Body of pancreas (tissue), 4 donors: ENCODE results near the gene DCDC2C. TPM values are rescaled to one million over a fixed set of nuclear protein-coding genes. Genes with fewer than 3 reads are reported as not detected.

Experiments used
- ATAC-seq: fragments of 150-250 bp; one replicate; pipeline ENCODE4 v1.9.1; 2016
- DNase-seq, 4 donors: peaks; one replicate each; pipeline ENCODE4 v3.0.0-alpha.2; 2019
- H3K27ac ChIP-seq, 4 donors: fragments of 200-600 bp; sonication (generic); 1 replicate in 3 of 4; 2 replicates in 1 of 4; pipeline versions ENCODE4 v1.5.1 to v1.6.1; 2016 to 2019; ENCODE audit warnings: mild to moderate bottlenecking in 1 of 4, mixed read lengths in 1 of 4, moderate library complexity in 1 of 4
- H3K27me3 ChIP-seq, 2 donors: fragments of 200-600 bp; sonication (generic); one replicate each; pipeline ENCODE4 v1.6.0; 2016; ENCODE audit warnings: mild to moderate bottlenecking in 1 of 2
- H3K36me3 ChIP-seq, 2 donors: fragments of 200-600 bp; sonication (generic); replicated peaks in 1 of 2; 2 replicates each; pipeline ENCODE4 v1.5.1; 2016; ENCODE audit warnings: low read depth in 2 of 2; ENCODE audit not compliant: insufficient read depth in 1 of 2
- H3K4me1 ChIP-seq: fragments of 200-600 bp; sonication (generic); one replicate; pipeline ENCODE4 v1.6.0; 2016
- H3K4me3 ChIP-seq, 2 donors: fragments of 200-600 bp; sonication (generic); 1 replicate in 1 of 2; 2 replicates in 1 of 2; pipeline ENCODE4 v1.5.1; 2016 to 2019
- H3K9me3 ChIP-seq, 3 donors: fragments of 200-600 bp; sonication (generic); 1 replicate in 2 of 3; 2 replicates in 1 of 3; pipeline ENCODE4 v1.5.1; 2016
- POLR2A ChIP-seq, 3 donors: fragments of 450-650 bp; IDR thresholded peaks; one replicate each; pipeline ENCODE4 v1.6.1; 2016; ENCODE audit warnings: antibody characterized with exemption in 3 of 3, mild to moderate bottlenecking in 2 of 3
- WGBS, 2 donors: methylation state at CpG; one replicate each; pipeline ENCODE4 v1.1.5; 2017; 5-methylcytosine and 5-hydroxymethylcytosine counted together
- intact Hi-C: fragments of 100-400 bp; cut with DNase I; formaldehyde crosslinking; loops from one replicate; pipeline ENCODE4 v1.15.1; 2023
- total RNA-seq, 2 donors: library from RNA; depleted of rRNA; stranded (reverse); fragments of >200 nt; gene quantifications; one replicate each; pipeline ENCODE4 v1.1.0, GENCODE V29; 2016
- TF ChIP-seq, protein P1 (sequence below), 7 experiments: fragments of 450-650 bp in 4 of 7; fragments of 200-600 bp in 3 of 7; sonication (generic) in 3 of 7; IDR thresholded peaks; one replicate each; pipeline ENCODE4 v1.5.1; 2016 to 2019; ENCODE audit warnings: antibody characterized with exemption in 7 of 7

The DCDC2C gene
- total RNA-seq, 2 donors from 2014 or later: not detected

DNA sequence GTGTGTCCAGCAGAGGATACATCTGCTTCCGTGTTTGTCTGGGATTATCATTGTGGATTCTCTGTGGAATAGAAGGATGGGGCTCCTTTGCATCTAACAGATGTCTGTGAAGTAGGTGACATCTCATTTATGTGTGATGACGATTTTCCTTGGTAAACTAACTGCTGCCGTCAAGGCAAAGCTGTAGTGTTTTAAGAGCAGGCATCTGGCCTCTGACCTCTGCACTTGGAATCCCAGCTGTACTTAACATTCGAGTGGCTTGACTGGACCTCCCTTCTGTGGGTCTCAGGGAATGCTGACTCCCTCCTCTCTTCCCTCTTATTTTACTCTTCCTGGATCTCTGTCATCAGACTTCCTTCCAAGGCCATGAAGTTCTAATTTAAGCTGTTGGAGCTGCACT is 56.4 kb downstream of the DCDC2C start:
- DNase-seq (no peak), ATAC-seq (no peak)
- no peak overlapping the region for H3K27ac ChIP-seq
- no peak overlapping the region for H3K4me3 ChIP-seq
- no peaks in the 10 kb centered on the region for H3K27me3 ChIP-seq
- TF ChIP-seq POLR2A (IDR thresholded peaks at IDR 0.05): no peak
- TF ChIP-seq, protein P1, sequence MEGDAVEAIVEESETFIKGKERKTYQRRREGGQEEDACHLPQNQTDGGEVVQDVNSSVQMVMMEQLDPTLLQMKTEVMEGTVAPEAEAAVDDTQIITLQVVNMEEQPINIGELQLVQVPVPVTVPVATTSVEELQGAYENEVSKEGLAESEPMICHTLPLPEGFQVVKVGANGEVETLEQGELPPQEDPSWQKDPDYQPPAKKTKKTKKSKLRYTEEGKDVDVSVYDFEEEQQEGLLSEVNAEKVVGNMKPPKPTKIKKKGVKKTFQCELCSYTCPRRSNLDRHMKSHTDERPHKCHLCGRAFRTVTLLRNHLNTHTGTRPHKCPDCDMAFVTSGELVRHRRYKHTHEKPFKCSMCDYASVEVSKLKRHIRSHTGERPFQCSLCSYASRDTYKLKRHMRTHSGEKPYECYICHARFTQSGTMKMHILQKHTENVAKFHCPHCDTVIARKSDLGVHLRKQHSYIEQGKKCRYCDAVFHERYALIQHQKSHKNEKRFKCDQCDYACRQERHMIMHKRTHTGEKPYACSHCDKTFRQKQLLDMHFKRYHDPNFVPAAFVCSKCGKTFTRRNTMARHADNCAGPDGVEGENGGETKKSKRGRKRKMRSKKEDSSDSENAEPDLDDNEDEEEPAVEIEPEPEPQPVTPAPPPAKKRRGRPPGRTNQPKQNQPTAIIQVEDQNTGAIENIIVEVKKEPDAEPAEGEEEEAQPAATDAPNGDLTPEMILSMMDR (IDR thresholded peaks at IDR 0.05): no peak
- no peaks in the 10 kb centered on the region for H3K36me3 ChIP-seq
- H3K9me3 ChIP-seq: no peaks in the 10 kb centered on the region
- peaks cover 7% of the 10 kb centered on the region for H3K4me1 ChIP-seq
- intact Hi-C loops: no loop called here
- 33 to 47% methylated on average over 4 of the region's 4 CpGs for WGBS, 2 donors

DNA sequence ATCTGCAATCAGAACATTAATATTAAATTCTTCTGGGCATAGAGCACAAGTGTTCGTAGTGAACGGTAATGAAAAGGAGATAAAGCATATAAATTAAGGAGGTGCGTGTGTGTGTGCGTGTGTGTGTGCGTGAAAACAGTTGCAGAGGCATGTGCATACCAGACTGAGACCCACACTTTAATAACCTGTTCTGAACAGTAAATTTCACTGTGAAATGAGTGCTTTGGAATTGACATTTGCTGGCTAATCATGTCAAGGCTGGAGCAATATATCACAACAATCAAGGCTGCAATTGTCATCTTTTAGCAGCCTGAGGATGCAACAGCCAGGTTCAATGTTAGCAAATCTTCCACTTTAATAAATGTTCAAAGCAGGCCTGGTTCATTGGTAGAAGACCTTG is 57.9 kb downstream of the DCDC2C start:
- ATAC-seq: no peak
- 75% methylated on average over 5 of the region's 5 CpGs for WGBS, 2 donors
- intact Hi-C loops: no loop called here
- H3K4me1 ChIP-seq: peaks cover 5% of the 10 kb centered on the region
- TF ChIP-seq, protein P1 (IDR thresholded peaks at IDR 0.05): no peak
- TF ChIP-seq POLR2A (IDR thresholded peaks at IDR 0.05): no peak
- no peaks in the 10 kb centered on the region for H3K36me3 ChIP-seq
- no peaks in the 10 kb centered on the region for H3K27me3 ChIP-seq
- no peak overlapping the region for H3K4me3 ChIP-seq
- DNase-seq: no peak
- H3K9me3 ChIP-seq: no peaks in the 10 kb centered on the region
- H3K27ac ChIP-seq: no peak overlapping the region

DNA sequence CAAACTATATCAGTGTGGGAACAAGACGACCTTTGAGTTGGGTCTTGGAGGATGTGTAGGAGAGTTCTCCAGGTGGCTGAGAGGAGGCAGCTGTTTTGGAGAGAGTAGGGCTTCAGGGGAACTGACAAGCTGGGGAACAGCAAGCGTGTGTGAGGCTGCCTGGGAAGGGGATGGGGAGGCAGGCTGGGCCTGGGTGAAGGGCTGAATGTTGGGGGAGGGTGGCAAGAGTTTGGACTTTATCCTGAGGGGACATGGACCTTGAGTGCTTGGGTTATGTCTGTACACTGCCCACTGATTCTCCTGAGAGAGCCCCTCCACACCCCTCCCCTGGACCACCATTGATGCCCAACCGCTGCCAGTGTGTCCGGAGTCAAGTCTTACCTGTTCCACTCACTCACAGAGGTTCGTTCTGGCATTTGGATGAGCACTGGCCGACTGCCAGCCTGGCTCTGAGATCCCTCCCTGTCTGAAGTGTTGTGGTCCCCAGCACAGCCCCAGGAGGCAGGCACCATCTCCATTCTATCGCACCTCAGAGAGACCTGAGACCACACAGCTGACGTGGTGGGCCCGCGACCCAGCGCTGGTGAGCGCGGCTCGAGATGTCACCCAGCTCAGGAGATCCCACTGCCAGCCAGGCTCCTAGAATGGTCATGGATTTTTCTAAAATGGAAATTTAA is 59.5 kb downstream of the DCDC2C start:
- intact Hi-C loops: no loop called here
- Histone ChIP-seq H3K4me1 (no peaks in the 10 kb centered on the region), H3K27me3 (no peaks in the 10 kb centered on the region), H3K36me3 (no peaks in the 10 kb centered on the region), H3K27ac (no peak overlapping the region), H3K9me3 (no peaks in the 10 kb centered on the region), H3K4me3 (no peak overlapping the region)
- DNase-seq: no peak
- TF ChIP-seq POLR2A (IDR thresholded peaks at IDR 0.05): no peak
- TF ChIP-seq, protein P1 (IDR thresholded peaks at IDR 0.05): no peak
- 79 to 85% methylated on average over 10 to 13 of the region's 14 CpGs for WGBS, 2 donors
- ATAC-seq: no peak

DNA sequence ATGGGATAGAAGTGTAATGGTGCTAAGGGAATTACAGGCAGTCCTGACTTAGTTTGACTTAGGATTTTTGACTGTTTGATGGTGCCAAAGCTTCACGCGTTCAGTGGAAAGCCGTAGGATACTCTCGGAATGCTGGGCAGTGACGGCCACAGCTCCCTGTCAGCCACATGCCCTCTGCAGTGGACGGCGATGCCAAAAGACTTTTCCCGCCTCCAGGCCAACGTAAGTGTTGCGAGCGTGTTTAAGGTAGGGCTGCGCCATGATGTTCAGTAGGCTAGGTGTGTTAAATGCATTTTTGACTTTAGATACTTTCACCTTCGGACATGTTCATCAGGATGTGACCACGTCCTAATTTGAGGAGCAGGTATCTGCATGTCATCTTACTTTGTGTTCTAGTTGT is 63.4 kb downstream of the DCDC2C start:
- Histone ChIP-seq H3K4me1 (no peaks in the 10 kb centered on the region), H3K9me3 (no peaks in the 10 kb centered on the region), H3K4me3 (no peak overlapping the region), H3K27ac (no peak overlapping the region), H3K27me3 (no peaks in the 10 kb centered on the region), H3K36me3 (no peaks in the 10 kb centered on the region)
- DNase-seq (no peak), ATAC-seq (no peak)
- TF ChIP-seq, protein P1 (IDR thresholded peaks at IDR 0.05): no peak
- TF ChIP-seq POLR2A (IDR thresholded peaks at IDR 0.05): no peak
- intact Hi-C loops: no loop called here
- WGBS, 2 donors: 74% methylated on average over 14 of the region's 14 CpGs
